Epidermal melanocyte (primary cell): ENCODE results near the gene SLC25A3.
"Not testable (repeated sequence)": the region's sequence is repeated elsewhere in the genome, so short reads cannot be mapped to it uniquely, and the experiment has no call there.

Source experiments
- DNase-seq: peaks from one replicate; pipeline ENCODE4 v3.0.0; 2011; ENCODE audit warnings: low spot score; ENCODE audit not compliant: insufficient read length

SLC25A3 gene

DNA sequence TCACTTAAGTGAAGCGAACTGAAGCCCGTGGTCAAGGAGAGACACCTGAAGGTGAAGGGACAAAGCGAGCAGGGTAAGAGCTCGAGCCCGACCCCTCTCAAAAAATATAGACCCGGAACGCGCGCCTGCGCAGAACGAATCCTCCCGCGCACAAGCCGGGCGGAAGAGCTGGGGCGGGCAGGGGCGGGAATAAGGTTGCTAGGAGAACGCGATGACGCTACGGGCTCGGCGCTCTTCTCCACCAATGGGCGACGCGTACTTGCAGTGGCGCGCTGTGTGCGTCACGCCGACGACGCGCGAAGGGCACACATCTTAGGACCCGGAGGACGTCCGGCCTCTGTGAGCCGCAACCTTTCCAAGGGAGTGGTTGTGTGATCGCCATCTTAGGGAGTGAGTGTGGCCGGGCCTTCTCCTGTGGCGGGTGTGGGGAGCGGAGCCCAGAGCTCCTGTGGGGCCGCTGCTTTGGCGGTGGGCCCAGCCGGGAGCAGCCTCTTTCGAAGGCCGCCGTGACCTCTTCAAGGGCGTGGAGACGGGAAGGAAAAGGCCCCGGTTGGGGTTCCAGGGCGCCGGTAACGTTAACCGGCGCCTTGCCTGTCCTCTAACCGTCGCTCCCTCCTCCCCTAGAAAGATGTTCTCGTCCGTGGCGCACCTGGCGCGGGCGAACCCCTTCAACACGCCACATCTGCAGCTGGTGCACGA lies at the start of gene SLC25A3:
TSS of gene SLC25A3 (plus strand) at position 336 of the 699 bp plus-strand sequence. CDS start at position 629, 293 bp downstream.
- DNase-seq, result peak; percentile 92

DNA sequence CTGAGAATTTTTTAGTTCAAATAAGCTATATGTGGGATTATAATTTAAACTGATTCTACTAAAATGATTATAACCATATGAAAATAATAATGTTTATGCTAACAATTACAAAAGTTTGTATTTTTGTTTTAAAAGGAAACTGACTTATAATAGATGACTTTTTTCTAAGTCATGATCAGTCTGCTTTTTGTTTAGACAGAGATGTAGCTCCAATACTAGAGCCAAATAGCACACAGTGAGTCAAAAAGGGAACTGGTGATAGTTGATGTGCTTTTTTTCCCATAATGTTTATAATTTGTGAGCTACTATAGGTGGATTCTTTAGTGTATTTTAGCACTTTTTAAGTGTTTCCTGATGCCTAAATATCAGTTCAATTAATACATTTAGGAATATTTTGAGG lies 49.8 kb upstream of the SLC25A3 start:
- DNase-seq, result no peak

DNA sequence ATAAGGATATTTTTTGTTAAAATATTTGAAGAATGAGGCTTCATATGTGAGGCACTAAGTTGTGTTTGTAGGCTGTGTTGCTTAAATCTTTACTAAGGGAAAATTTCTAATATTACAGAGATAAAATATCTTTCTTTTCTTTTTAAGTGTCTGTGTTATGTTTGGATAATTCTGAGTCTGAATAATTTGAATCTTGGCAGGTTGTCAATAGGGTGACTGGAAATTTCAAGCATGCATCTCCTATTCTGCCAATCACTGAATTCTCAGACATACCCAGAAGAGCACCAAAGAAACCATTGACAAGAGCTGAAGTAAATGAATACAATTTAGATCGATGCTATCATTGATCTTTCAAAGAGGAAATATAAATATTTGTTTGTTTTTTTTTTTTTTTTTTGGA lies 48.7 kb upstream of the SLC25A3 start:
- no peak for DNase-seq

DNA sequence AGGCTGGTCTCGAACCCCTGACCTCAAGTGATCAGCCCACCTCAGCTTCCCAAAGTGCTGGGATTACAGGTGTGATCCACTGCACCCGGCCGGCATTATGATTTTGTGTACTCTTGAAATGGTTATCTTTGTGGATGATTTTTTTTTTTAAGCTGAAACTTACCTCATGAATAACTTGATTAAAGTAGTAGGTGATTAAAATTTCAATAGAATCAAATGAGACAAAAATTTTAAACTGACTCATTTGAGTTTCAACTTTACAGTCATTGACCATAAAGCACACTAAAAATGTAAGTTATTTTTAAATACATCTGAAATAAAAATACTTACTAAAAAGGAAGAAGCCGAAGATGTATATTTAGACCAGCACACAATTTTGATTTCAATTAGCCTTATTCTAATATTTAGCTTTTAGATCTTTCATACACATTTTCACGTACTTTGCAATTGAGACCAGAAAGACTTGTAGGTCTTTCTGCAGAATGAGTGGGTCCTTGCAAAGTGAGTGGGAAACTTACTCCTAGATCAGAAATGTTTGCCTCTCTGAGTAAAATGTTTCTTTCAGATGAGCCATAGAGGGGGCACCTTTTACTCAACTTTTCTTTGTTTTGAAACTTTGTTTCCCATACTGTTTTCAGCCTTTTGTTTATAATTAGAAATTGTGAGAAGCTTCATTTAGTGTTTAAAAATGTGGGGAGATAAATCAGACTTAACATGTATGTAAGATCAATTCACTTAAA lies 43.9 kb upstream of the SLC25A3 start:
- DNase-seq, result no peak

DNA sequence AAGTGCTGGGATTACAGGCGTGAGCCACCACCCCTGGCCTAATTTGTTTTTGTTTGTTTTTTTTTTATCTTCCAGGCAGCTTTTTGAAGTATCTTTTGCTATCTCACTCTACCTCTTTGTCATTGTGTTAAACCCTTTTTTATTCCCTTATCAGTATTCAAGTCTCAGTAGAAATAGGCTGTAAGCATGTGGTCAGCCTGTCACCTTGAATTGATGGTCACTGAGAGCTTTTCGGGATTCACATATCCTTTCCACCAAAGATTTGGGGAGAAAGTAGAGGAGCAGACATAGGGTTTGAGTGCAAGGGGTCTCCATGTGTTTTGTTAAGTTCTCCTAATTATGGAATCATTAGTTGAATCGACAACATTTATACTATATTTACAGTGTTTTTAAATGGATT lies 41.7 kb upstream of the SLC25A3 start:
- DNase-seq, result no peak

DNA sequence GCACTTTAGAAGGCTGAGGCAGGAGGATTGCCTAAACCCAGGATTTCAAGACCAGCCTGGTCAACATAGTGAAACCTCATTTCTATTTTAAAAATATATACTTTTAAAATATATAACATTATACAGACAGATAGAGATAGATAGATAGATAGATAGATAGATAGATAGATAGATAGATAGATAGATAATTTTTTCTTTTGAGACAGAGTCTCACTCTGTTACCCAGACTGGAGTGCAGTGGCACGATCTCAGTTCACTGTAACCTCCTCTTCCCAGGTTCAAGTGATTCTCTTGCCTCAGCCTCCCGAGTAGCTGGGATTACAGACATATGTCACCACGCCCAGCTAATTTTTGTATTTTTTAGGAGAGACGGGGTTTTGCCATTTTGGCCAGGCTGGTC lies 35.4 kb upstream of the SLC25A3 start:
- DNase-seq, result not testable (repeated sequence)

DNA sequence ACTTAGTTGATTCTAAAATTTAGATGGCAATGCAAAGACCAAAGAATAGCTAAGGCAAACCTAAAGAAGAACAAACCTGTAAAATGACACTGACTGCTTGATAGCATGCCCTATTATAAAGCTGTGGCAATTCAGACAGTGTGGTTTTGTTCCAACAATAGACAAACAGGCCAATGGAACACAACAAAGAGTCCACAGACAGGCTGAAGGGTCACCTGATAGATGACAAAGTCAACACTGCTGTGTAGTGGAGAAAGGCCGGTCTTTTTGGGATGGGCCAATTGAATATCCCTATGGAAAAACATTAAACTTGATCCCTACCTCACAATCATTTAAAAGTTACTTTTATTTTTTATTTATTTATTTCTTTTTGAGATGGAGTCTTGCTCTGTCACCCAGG lies 33.8 kb upstream of the SLC25A3 start:
- DNase-seq, result no peak

DNA sequence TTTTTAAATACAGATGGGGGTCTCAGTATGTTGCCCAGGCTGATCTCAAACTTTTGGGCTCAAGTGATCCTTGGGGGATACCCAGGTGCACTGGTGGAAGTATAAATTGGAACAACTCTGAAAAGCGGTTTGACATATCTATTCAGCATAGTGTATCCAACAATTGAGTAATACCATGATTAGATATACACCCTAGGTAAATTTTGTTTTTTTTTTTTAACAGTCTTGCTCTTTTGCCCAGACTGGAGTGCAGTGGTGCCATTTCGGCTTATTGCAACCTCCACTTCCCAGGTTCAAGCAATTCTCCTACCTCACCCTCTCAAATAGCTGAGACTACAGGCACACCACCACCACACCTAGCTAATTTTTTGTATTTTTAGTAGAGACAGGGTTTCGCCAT lies 31.6 kb upstream of the SLC25A3 start:
- no peak for DNase-seq

DNA sequence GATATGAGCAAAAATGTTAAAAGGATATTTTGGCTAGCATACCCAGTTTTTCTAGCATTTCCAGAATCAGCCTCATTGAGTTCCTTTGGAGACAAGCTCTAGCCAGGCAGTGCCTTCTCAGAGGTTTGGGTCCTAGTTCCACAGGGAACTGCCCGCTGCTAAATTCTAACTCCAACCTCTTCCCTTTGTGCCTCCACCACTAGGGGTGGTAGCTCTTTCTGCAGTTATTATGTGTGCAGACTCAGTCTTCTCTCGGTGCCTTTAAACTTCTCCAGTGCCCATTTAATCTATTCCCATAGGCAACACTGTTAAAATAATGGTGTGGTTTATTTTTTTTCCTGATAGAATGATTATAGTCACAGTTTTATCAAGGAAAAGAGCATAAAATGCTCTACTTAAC lies 21.5 kb upstream of the SLC25A3 start:
- DNase-seq, result no peak

DNA sequence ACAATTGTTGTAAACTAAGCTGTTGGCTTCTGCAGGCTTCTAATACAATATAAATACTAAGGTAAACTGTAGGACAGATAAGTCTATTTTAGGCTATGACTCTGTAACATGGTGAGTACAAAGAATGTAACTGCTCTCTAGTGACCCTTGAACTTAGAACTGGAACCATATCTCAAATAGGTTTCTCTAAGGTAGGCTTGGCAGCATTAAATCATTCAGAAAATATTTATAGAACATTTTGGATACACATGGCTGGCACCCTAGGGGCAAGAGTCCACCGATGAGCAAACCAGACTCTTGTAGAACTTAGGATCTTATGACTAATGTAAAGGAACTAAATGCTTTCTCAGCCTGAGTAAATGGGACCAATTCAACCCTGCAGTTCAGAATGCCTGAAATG lies 19.4 kb upstream of the SLC25A3 start:
- DNase-seq, result no peak

DNA sequence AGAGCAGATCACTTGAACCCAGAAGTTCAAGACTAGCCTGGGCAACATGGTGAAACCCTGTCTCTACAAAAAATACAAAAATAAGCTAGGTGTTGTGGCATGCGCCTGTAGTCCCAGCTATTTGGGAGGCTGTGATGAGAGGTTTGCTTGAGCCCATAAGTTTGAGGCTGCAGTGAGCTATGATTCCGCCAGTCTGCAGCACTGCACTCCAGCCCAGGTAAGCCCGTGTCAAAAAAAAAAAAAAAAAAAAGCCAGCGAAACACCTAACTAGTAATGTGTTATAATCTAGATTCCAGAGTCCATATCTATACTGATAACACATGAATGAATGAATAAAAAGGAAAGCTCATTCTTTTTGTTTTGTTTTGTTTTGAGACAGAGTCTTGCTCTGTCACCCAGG lies 18.5 kb upstream of the SLC25A3 start:
- DNase-seq, result no peak

DNA sequence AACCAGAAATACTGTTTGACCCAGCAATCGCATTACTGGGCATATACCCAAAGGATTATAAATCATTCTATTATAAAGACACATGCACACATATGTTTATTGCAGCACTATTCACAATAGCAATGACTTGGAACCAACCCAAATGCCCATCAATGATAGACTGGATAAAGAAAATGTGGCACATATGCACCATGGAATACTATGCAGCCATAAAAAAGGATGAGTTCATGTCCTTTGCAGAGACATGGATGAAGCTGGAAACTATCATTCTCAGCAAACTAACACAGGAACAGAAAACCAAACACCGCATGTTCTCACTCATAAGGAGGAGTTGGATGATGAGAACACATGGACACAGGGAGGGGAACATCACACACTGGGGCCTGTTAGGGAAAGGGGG lies 16.7 kb upstream of the SLC25A3 start:
- DNase-seq, result not testable (repeated sequence)

DNA sequence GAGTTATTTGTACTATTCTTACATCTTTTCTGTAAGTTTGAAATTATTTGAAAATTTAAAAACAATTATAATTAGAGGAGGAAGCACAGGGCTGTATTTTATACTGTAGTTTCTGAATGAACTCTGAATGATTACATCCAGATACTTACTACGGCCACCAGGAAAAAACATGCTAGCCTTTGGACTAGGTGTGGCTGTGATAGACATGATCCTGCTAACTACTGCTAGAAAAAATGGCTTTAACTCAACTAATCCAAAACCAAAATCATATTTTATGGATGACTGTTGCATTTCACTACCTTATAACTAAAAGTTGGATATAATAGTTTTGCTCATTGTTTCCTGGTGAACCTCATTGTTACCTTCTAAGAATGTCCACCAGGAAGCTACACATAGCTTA lies 15.1 kb upstream of the SLC25A3 start:
- no peak for DNase-seq

DNA sequence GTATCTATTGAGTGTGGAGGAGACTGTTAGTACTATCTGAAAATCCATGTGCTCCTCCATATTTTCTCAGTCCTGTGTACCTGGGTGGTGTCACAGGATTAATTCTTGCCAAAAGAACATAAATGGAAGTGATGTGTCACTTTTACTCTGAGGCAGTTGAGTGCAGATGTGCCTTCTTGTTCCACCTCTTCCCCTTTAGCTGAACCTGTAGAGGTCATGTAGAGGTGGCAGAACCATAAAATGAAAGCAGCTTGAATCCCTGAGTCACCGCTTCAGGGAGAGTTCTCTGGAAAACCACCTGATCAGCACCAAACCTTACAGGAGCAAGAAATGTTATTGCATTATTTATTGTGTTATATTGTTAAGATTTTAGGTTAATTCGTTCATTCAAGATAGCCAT lies 14.7 kb upstream of the SLC25A3 start:
- DNase-seq, result no peak

DNA sequence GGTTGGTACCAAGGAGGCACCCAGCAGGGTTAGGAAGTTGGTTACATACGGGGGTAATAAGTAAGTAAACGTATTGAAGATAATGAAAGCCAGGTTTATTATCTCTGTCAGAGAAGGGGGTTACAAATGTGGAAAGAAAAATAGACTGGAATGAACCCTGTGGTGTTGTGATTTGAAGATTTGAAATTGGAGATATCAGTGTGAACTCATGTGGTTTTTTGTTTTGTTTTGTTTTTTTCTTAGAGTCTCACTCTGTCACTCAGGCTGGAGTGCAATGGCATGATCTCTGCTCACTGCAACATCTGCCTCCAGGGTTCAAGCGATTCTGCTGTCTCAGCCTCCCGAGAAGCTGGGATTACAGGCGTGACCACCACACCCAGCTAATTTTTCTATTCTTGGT lies 14.1 kb upstream of the SLC25A3 start:
- no peak for DNase-seq

DNA sequence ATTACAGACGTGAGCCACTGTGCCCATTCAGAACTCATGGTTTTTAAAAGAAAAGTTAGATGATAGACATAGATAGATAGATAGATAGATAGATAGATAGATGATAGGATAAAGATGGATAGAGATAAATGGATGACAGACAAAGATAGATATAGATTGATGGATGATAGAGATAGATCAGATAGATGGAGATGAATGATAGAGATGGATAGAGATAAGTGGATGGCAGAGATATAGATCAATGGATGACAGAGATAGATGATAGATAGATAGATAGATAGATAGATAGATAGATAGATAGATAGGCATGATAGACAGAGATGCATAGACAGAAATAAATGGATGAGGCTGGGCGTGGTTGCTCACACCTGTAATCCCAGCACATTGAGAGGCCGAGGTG lies 13.7 kb upstream of the SLC25A3 start:
- DNase-seq, result no peak

DNA sequence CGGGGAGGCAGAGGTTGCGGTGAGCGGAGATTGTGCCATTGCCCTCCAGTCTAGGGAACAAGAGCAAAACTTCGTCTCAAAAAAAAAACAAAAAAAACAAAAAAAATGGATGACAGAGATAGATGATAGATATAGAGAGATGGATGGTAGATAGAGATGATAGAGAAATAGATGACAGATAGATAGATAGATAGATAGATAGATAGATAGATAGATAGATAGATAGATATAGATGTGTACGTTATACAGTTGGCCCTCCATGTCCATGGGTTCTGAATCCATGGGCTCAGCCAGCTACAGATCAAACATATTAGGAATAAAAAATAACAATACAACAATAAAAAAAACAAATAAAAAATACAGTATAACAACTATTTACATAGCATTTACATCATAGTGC lies 12.8 kb upstream of the SLC25A3 start:
- no peak for DNase-seq

DNA sequence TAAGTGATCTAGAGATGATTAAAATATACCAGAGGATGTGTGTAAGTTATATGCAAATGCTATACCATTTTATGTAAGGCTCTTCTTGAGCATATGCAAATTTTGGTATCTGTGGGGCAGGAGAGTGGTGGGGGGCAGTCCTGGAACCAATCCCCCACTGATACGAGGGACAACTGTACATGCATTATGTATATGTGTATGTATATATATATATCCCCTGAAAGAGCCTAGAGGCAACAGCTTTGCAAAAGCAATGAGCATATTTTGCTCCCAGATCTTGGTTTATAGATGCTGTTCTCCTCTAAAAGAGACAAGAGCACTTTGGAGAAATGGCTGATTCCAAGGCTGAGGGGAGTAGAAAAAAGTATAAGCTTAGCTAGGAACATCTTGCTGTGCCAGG lies 12.4 kb upstream of the SLC25A3 start:
- no peak for DNase-seq

DNA sequence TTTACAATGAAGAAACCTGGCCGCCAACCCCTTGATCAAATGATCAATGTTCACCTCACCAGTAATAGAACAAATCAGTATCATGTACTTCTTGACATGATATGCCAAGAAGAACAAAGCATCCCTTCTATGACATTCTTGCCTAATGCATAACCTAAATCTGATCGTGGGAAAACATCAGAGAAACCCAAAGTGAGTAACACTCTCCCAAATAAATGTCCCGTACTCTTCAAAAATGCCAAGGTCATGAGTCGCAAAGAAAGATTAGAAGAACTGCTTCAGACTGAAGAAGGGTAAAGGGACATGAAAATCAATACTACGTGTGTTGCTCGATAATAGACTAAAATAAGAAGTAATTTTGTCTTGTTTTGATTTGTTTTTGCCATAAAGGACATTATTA lies 11.4 kb upstream of the SLC25A3 start:
- no peak for DNase-seq

DNA sequence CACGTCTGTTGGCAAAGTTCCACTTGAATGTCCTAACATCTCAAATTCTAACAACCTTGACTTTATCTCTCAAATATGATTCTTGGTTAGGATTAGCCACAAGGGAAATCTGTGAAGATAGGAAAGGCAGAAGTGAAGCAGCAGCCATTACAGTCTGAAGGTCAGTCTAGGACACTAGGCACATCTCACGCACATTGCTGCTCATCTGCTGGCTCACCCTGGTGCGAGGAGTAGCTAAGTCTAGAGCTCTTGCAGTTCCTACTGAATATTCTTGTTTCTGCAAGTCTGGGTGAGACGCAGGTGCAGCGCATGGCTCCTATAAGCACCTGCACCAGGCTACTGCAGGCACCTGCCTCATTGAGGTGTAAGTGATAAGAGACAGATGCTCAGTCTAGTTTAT lies 6.4 kb upstream of the SLC25A3 start:
- no peak for DNase-seq

DNA sequence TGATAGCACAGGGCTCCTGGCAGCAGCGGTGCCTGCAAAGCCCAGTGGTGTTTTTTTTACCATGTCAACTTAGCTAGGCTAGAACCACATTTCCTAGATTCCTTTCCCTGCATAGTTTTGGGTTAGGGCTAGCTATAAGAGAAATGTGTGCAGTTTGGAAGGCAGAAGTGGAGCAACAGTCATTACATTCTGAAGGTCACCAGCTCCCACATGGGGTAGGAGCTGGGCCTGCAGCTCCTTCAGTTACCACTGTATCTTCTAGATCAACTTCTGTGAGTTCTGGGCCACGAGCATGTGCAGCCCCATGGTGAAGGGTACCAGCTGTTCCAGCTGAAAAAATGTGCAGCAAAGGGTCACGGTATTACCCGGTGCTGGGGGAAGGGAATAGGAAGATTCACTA lies 2.3 kb upstream of the SLC25A3 start:
- DNase-seq, result no peak

DNA sequence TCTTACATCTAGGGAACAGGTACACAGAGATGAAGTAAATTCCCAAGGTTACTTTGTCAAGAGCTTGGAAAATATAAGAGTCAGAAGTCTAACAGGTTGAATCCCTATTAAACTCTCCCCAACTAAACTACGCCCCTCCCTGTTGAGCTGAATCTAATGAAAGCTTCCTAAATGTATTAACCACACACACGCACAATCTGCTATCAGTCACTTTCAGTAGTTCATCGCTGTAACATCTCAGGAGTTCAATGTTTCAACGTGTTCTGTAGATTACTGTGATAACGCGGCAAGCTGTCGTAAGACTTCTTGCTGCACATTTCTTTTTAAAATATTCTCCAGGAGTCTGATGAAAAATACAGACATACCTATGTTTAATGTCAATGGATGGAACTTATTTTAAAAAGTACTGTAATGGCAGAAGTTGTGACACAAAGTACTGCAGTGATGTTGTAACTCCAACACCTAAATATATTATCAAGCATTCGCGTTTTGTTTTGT lies 612 bp upstream of the SLC25A3 start:
- no peak for DNase-seq
